ENCODE data around the gene MRRF. TPM values are rescaled to one million over a fixed set of nuclear protein-coding genes. Genes with fewer than 3 reads are reported as not detected.

Gene MRRF
- total and polyA plus RNA-seq, 7 experiments from 2014 or later, result 18.6 to 35.8 (median 31.8) TPM

DNA sequence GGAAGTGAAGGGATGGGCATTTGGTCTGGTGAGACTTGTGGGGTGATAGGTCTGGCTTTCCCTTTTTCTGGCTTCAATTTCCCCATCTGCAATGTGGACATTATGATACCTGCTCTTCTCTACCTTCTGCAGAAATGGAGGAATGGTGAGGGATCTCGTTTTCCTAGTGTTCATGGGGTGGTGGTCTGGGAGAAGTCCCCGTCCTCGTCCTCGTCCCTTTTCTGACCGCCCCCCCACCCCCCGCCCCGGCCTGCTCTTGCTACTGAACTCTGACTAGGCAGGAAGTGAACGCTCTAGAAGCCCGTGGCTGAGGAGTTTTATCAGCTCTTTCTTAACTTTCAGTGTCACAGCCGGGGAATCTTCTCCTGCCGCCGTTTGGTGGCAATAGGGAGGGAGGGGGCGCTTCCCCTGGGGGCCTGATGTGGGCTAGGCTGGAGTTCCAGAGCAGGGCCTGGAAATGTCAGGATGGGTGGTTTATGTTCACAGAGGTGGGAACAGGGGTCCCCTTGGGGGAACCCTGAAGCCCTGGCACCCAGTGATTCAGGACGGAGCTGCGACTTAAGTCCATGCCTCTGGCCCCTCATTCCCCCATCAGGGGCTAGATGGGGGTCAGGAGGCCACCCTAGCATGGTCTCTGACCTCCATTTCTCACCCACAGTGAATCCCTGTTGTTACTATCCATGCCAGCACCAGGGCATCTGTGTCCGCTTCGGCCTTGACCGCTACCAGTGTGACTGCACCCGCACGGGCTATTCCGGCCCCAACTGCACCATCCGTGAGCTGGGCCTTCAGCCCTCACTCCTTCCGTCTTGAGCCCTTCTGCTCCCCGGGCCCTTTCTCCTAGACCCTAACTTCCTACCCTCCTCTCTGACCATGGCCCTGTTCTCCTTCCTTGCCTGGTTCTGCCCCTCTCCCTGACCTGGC is 112.8 kb downstream of the MRRF start:
- H3K27me3 Mint-ChIP-seq, result peaks cover 9 to 20% (median 14%) of the 10 kb centered on the region in 5 donors

DNA sequence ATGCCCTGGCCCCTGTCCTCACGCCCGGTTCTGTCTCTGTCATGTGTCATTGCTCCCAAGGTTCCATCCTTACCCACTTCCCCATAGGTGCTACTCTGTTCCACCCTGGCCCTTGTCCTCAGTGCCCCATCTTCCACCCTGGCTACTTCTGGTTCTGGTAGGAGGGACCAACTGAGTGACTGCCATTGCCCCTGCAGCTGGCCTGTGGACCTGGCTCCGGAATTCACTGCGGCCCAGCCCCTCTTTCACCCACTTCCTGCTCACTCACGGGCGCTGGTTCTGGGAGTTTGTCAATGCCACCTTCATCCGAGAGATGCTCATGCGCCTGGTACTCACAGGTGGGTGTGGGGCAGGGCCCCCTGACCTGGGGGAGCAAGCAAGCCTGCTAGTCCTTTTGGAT is 113.6 kb downstream of the MRRF start:
- Histone ChIP-seq H3K27ac (ENCODE audit: low read depth, low read length) (no peak overlapping the region), H3K9me3 (ENCODE audit: control insufficient read depth in 2 of 3, low read length in 3 of 3) (peaks cover 0 to 7% (median 0%) of the 10 kb centered on the region in 3 experiments), H3K4me3 (ENCODE audit: low read length) (no peak overlapping the region), H3K36me3 (ENCODE audit: control insufficient read depth in 2 of 3, insufficient read depth in 3 of 3, low read length in 3 of 3) (no peaks in the 10 kb centered on the region), H3K27me3 (ENCODE audit: control insufficient read depth in 2 of 2, insufficient read depth in 2 of 2, low read length in 2 of 2) (no peaks in the 10 kb centered on the region), H3K4me1 (ENCODE audit: control insufficient read depth in 2 of 2, insufficient read depth in 2 of 2, low read length in 2 of 2) (no peaks in the 10 kb centered on the region)
- Mint-ChIP-seq H3K4me1 (peaks cover 0 to 13% (median 0%) of the 10 kb centered on the region in 7 donors), H3K36me3 (peaks cover 0 to 3% (median 0%) of the 10 kb centered on the region in 5 donors), H3K27me3 (peaks cover 3 to 13% (median 7%) of the 10 kb centered on the region in 5 donors), H3K4me3 (peak overlapping the region in 1 of 10 donors; percentile 47), H3K9me3 (peaks cover 0 to 19% (median 4%) of the 10 kb centered on the region in 11 donors), H3K27ac (no peak overlapping the region)
- CTCF ChIA-PET, result interaction anchor here (0.6 kb wide), 1 partner anchor 433 kb away, joined by 4 read pairs; no protein-coding TSS in a partner anchor
- POLR2A ChIA-PET, result no interaction called here
- DNase-seq (no peak), ATAC-seq (no peak)
- intact Hi-C loops (cut with micrococcal nuclease), result no loop called here

More for the DNA sequence above, 112.8 kb downstream of the MRRF start:
- no peak for ATAC-seq
- Histone ChIP-seq H3K4me3 (ENCODE audit: low read length) (no peak overlapping the region), H3K27me3 (ENCODE audit: control insufficient read depth in 2 of 2, insufficient read depth in 2 of 2, low read length in 2 of 2) (no peaks in the 10 kb centered on the region), H3K9me3 (ENCODE audit: control insufficient read depth in 2 of 3, low read length in 3 of 3) (peaks cover 0 to 7% (median 0%) of the 10 kb centered on the region in 3 experiments), H3K27ac (ENCODE audit: low read depth, low read length) (no peak overlapping the region), H3K36me3 (ENCODE audit: control insufficient read depth in 2 of 3, insufficient read depth in 3 of 3, low read length in 3 of 3) (no peaks in the 10 kb centered on the region), H3K4me1 (ENCODE audit: control insufficient read depth in 2 of 2, insufficient read depth in 2 of 2, low read length in 2 of 2) (no peaks in the 10 kb centered on the region)
- intact Hi-C loops (cut with micrococcal nuclease), result no loop called here
- ChIA-PET POLR2A (no interaction called here), CTCF (interaction anchor here (0.6 kb wide), 1 partner anchor 433 kb away, joined by 4 read pairs; no protein-coding TSS in a partner anchor)
- H3K4me3 Mint-ChIP-seq, result peak overlapping the region in 1 of 10 donors; percentile 47
- peaks cover 0 to 3% (median 0%) of the 10 kb centered on the region in 5 donors for H3K36me3 Mint-ChIP-seq
- H3K9me3 Mint-ChIP-seq, result peaks cover 0 to 19% (median 4%) of the 10 kb centered on the region in 11 donors
- H3K4me1 Mint-ChIP-seq, result peaks cover 0 to 13% (median 0%) of the 10 kb centered on the region in 7 donors
- no peak for DNase-seq
- no peak overlapping the region for H3K27ac Mint-ChIP-seq

DNA sequence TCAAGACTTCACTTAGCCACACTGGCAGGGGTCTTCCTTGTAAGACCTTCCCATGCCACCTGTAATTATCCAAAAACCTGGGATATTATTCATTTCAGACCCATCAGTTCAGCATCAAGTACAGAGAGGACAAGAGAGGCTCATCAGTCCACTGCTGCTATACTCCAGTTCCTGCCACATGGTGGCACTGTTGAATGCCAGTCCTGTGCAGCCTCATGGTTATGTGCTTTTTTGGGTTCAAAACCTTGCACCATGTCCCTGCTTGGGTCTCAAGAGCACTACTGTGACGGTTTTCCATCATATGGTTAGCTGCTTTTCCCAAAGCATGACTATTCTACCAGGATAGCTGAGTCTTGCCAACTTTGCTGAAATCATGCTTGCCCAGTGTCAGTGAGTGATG is 114.7 kb downstream of the MRRF start:
- Mint-ChIP-seq H3K27ac (no peak overlapping the region), H3K27me3 (peaks cover 0 to 12% (median 6%) of the 10 kb centered on the region in 5 donors), H3K36me3 (peaks cover 0 to 3% (median 0%) of the 10 kb centered on the region in 5 donors), H3K9me3 (peaks cover 0 to 19% (median 4%) of the 10 kb centered on the region in 11 donors), H3K4me1 (peaks cover 0 to 13% (median 0%) of the 10 kb centered on the region in 7 donors), H3K4me3 (no peak overlapping the region)
- Histone ChIP-seq H3K4me3 (ENCODE audit: low read length) (no peak overlapping the region), H3K4me1 (ENCODE audit: control insufficient read depth in 2 of 2, insufficient read depth in 2 of 2, low read length in 2 of 2) (no peaks in the 10 kb centered on the region), H3K9me3 (ENCODE audit: control insufficient read depth in 2 of 3, low read length in 3 of 3) (peaks cover 0 to 7% (median 0%) of the 10 kb centered on the region in 3 experiments), H3K27ac (ENCODE audit: low read depth, low read length) (no peak overlapping the region), H3K27me3 (ENCODE audit: control insufficient read depth in 2 of 2, insufficient read depth in 2 of 2, low read length in 2 of 2) (no peaks in the 10 kb centered on the region), H3K36me3 (ENCODE audit: control insufficient read depth in 2 of 3, insufficient read depth in 3 of 3, low read length in 3 of 3) (no peaks in the 10 kb centered on the region)
- ATAC-seq (no peak), DNase-seq (no peak)
- CTCF ChIA-PET, result interaction anchor here (0.6 kb wide), 1 partner anchor 95 kb away, joined by 3 read pairs; no protein-coding TSS in a partner anchor
- POLR2A ChIA-PET, result no interaction called here
- intact Hi-C loops (cut with micrococcal nuclease), result no loop called here

DNA sequence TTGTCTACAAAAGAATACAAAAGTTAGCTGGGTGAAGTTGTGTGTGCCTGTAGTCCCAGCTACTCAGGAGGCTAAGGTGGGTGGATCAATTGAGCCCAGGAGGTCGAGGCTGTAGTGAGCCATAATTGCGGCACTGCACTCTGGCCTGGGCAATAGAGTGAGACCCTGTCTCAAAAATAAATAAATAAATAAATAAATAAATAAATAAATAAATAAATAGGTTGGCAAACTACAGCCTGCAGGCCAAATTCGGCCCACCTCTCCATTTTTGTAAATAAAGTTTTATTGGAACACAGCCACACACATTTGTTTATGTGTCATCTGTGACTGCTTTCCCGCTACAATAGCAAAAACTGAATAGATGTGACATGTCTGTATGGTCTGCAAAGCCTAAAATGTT is 115.6 kb downstream of the MRRF start:
- H3K27ac ChIP-seq (ENCODE audit: low read depth, low read length), result no peak overlapping the region
- no peak for DNase-seq
- H3K9me3 Mint-ChIP-seq, result peaks cover 0 to 19% (median 4%) of the 10 kb centered on the region in 11 donors
- peaks cover 0 to 3% (median 0%) of the 10 kb centered on the region in 5 donors for H3K36me3 Mint-ChIP-seq
- no peak overlapping the region for H3K27ac Mint-ChIP-seq
- CTCF ChIA-PET, result no interaction called here
- peaks cover 0 to 13% (median 0%) of the 10 kb centered on the region in 7 donors for H3K4me1 Mint-ChIP-seq
- POLR2A ChIA-PET, result no interaction called here
- H3K4me1 ChIP-seq (ENCODE audit: control insufficient read depth in 2 of 2, insufficient read depth in 2 of 2, low read length in 2 of 2), result no peaks in the 10 kb centered on the region
- peaks cover 0 to 7% (median 0%) of the 10 kb centered on the region in 3 experiments for H3K9me3 ChIP-seq (ENCODE audit: control insufficient read depth in 2 of 3, low read length in 3 of 3)
- H3K4me3 ChIP-seq (ENCODE audit: low read length), result no peak overlapping the region
- no peak for ATAC-seq
- peaks cover 0 to 7% (median 6%) of the 10 kb centered on the region in 5 donors for H3K27me3 Mint-ChIP-seq
- no peaks in the 10 kb centered on the region for H3K27me3 ChIP-seq (ENCODE audit: control insufficient read depth in 2 of 2, insufficient read depth in 2 of 2, low read length in 2 of 2)
- no peaks in the 10 kb centered on the region for H3K36me3 ChIP-seq (ENCODE audit: control insufficient read depth in 2 of 3, insufficient read depth in 3 of 3, low read length in 3 of 3)
- H3K4me3 Mint-ChIP-seq, result no peak overlapping the region
- intact Hi-C loops (cut with micrococcal nuclease), result no loop called here

Other genes with a start within 250 kb of the MRRF start
- 1 to 10 TPM; 3.0 to 6.2 (median 4.4) TPM for gene TTLL11, start 171.6 kb upstream of the MRRF start, total RNA-seq
- gene TTLL11, start 171.6 kb upstream of the MRRF start, polyA plus RNA-seq, result 1 to 10 TPM; 4.4 to 8.6 TPM
- gene NDUFA8, start 105.1 kb upstream of the MRRF start, total RNA-seq, result 10 to 100 TPM in 4 of 5 experiments, 1 to 10 TPM in 1; 6.7 to 35.0 (median 15.6) TPM
- gene NDUFA8, start 105.1 kb upstream of the MRRF start, polyA plus RNA-seq, result 10 to 100 TPM; 82.1 to 93.6 TPM
- gene MORN5, start 105.0 kb upstream of the MRRF start, total RNA-seq, result not detected
- gene MORN5, start 105.0 kb upstream of the MRRF start, polyA plus RNA-seq, result not detected
- not detected for gene LHX6, start 35.9 kb upstream of the MRRF start, total RNA-seq
- not detected for gene LHX6, start 35.9 kb upstream of the MRRF start, polyA plus RNA-seq
- 10 to 100 TPM; 14.2 to 22.9 (median 15.8) TPM for gene RBM18, start within 50 bp of the MRRF start, total RNA-seq
- 10 to 100 TPM; 18.2 to 26.3 TPM for gene RBM18, start within 50 bp of the MRRF start, polyA plus RNA-seq
- gene PTGS1, start 106.1 kb downstream of the MRRF start, total RNA-seq, result 1 to 10 TPM in 2 of 5 experiments, under 1 TPM in 3; 0.41 to 7.0 (median 0.67) TPM
- under 1 TPM in 1 of 2 donors, not detected in 1; 0.44 TPM for gene PTGS1, start 106.1 kb downstream of the MRRF start, polyA plus RNA-seq
- not detected for gene OR1J1, start 213.0 kb downstream of the MRRF start, total RNA-seq
- gene OR1J1, start 213.0 kb downstream of the MRRF start, polyA plus RNA-seq, result not detected
- under 1 TPM in 2 of 5 experiments, not detected in 3; 0.66 to 0.69 TPM for gene OR1J2, start 245.9 kb downstream of the MRRF start, total RNA-seq
- gene OR1J2, start 245.9 kb downstream of the MRRF start, polyA plus RNA-seq, result not detected